GM23338 (cell line): Measurements from ENCODE around the gene TEDC2. TPM values are rescaled to one million over a fixed set of nuclear protein-coding genes. Genes with fewer than 3 reads are reported as not detected.
A peak's percentile ranks its signal among the peaks of the same experiment; 100 is the strongest.

Experiments
- ATAC-seq: fragments of 200-7000 bp; cut with Tn5 transposase; 3 replicates; pipeline ENCODE4 v1.9.1; 2020
- DNase-seq: peaks from one replicate; pipeline ENCODE4 v3.0.0-alpha.2; 2015; ENCODE audit warnings: low spot score
- H2AFZ ChIP-seq: fragments of 200-600 bp; sonication (generic); 2 replicates; pipeline ENCODE4 v1.8.0; 2016; ENCODE audit warnings: antibody characterized with exemption, mild to moderate bottlenecking, moderate library complexity
- H3F3A ChIP-seq: fragments of 200-600 bp; sonication (generic); replicated peaks from 2 replicates; pipeline ENCODE4 v1.8.0; 2017; ENCODE audit warnings: antibody characterized with exemption, mixed run types, low read depth
- H3K27ac ChIP-seq: fragments of 200-600 bp; sonication (generic); 2 replicates; pipeline ENCODE4 v1.6.1; 2016; ENCODE audit warnings: low read depth
- H3K27me3 ChIP-seq: fragments of 200-600 bp; sonication (generic); 2 replicates; pipeline ENCODE4 v1.8.0; 2016; ENCODE audit warnings: mild to moderate bottlenecking, mixed run types, moderate library complexity; ENCODE audit not compliant: insufficient read depth
- H3K36me3 ChIP-seq: fragments of 200-600 bp; sonication (generic); 2 replicates; pipeline ENCODE4 v1.8.0; 2016; ENCODE audit warnings: mild to moderate bottlenecking; ENCODE audit not compliant: insufficient read depth
- H3K4me1 ChIP-seq: fragments of 200-600 bp; sonication (generic); 2 replicates; pipeline ENCODE4 v1.8.0; 2016; ENCODE audit warnings: mild to moderate bottlenecking, moderate library complexity; ENCODE audit not compliant: insufficient read depth
- H3K4me2 ChIP-seq: fragments of 200-600 bp; sonication (generic); 2 replicates; pipeline ENCODE4 v1.7.1; 2017; ENCODE audit warnings: mixed run types
- H3K4me3 ChIP-seq: fragments of 200-600 bp; sonication (generic); 2 replicates; pipeline ENCODE4 v1.6.1; 2016; ENCODE audit warnings: mixed run types
- H3K79me2 ChIP-seq: fragments of 200-600 bp; sonication (generic); replicated peaks from 2 replicates; pipeline ENCODE4 v1.8.0; 2017; ENCODE audit warnings: mild to moderate bottlenecking; ENCODE audit not compliant: insufficient read depth
- H3K9me2 ChIP-seq: fragments of 200-600 bp; sonication (generic); 2 replicates; pipeline ENCODE4 v1.8.0; 2017; ENCODE audit not compliant: insufficient read depth
- H4K20me1 ChIP-seq: fragments of 200-600 bp; sonication (generic); replicated peaks from 2 replicates; pipeline ENCODE4 v1.8.0; 2017; ENCODE audit warnings: mild to moderate bottlenecking; ENCODE audit not compliant: insufficient read depth
- H3K27ac Mint-ChIP-seq: 2 replicates; pipeline ENCODE4 v1.8.0; 2020; ENCODE audit warnings: inconsistent platforms, mild to moderate bottlenecking, moderate library complexity, mixed read lengths
- H3K27me3 Mint-ChIP-seq: 3 replicates; pipeline ENCODE4 v1.8.0; 2022; ENCODE audit warnings: low read depth, mild to moderate bottlenecking, moderate library complexity, mixed read lengths, inconsistent platforms; ENCODE audit not compliant: insufficient read depth, poor library complexity
- H3K36me3 Mint-ChIP-seq: 3 replicates; pipeline ENCODE4 v1.8.0; 2021; ENCODE audit warnings: low read depth, mild to moderate bottlenecking, inconsistent platforms, moderate library complexity, mixed read lengths
- H3K4me1 Mint-ChIP-seq: 3 replicates; pipeline ENCODE4 v1.8.0; 2020; ENCODE audit warnings: mild to moderate bottlenecking, inconsistent platforms, mixed read lengths
- H3K4me3 Mint-ChIP-seq: 3 replicates; pipeline ENCODE4 v1.8.0; 2021; ENCODE audit warnings: moderate library complexity, mild to moderate bottlenecking, inconsistent platforms, mixed read lengths
- H3K9me3 Mint-ChIP-seq: 3 replicates; pipeline ENCODE4 v1.8.0; 2020; ENCODE audit warnings: moderate library complexity, mild to moderate bottlenecking, inconsistent platforms, mixed read lengths
- CREB1 ChIP-seq: fragments of 250-450 bp; sonication (Bioruptor Pico); IDR thresholded peaks from 2 replicates; pipeline ENCODE4 v1.5.0; 2020; ENCODE audit warnings: low read depth, mild to moderate bottlenecking, moderate library complexity
- ETS1 ChIP-seq: IDR thresholded peaks from 2 replicates; pipeline ENCODE4 v1.6.1; 2016; ENCODE audit warnings: antibody characterized with exemption
- EZH2 ChIP-seq: fragments of 200-600 bp; sonication (generic); IDR thresholded peaks from one replicate; pipeline ENCODE4 v1.8.0; 2017; ENCODE audit warnings: antibody characterized with exemption, mild to moderate bottlenecking, low read depth; ENCODE audit not compliant: unreplicated experiment
- NANOG ChIP-seq: IDR thresholded peaks from 2 replicates; pipeline ENCODE4 v1.6.1; 2016; ENCODE audit warnings: antibody characterized with exemption, borderline replicate concordance
- POLR2AphosphoS5 ChIP-seq: IDR thresholded peaks from 2 replicates; pipeline ENCODE4 v1.6.1; 2016; ENCODE audit warnings: antibody characterized with exemption, low read depth
- STAT1 ChIP-seq: IDR thresholded peaks from one replicate; pipeline ENCODE4 v1.6.1; 2016; ENCODE audit warnings: antibody characterized with exemption; ENCODE audit not compliant: unreplicated experiment
- ZNF114 ChIP-seq: fragments of 250-450 bp; sonication (Bioruptor Pico); IDR thresholded peaks from 2 replicates; pipeline ENCODE4 v1.5.0; 2020; ENCODE audit warnings: mild to moderate bottlenecking, moderate library complexity
- ZNF462 ChIP-seq: fragments of 250-450 bp; sonication (Bioruptor Pico); IDR thresholded peaks from 2 replicates; pipeline ENCODE4 v1.5.0; 2020; ENCODE audit warnings: mild to moderate bottlenecking, moderate library complexity
- polyA plus RNA-seq: library from polyadenylated mRNA; unstranded; fragments of >200 nt; fragmentation: Nextera tagmentation; extraction: Ambion mirVana; gene quantifications from 2 replicates; pipeline ENCODE4 v1.2.1, GENCODE V29; 2016
- total RNA-seq: library from RNA; depleted of rRNA; stranded (reverse); fragments of >200 nt; shearing (Covaris generic); gene quantifications from 2 replicates; pipeline ENCODE4 v1.2.3, GENCODE V29; 2014

TEDC2 gene
- total and polyA plus RNA-seq, 2 experiments from 2014 or later: 50.6 to 98.9 TPM

DNA sequence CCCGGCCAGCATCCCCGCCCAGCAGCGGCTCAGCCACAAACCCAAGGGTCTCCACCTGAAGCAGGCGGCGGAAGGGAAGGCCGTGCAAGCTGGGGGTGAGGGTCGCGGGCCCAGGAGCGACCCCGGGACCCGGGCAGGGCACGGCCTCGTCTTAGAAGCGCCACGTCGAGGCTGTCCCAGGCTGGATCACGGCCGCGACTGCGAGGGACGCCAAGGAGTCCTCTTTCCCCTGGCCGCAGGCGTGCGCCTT, 31.2 kb upstream of the TEDC2 start (continued):
- no peak; the same call in 1 of the 2 replicates for TF ChIP-seq POLR2AphosphoS5
- no peak for TF ChIP-seq ZNF462 (CRISPR knock-in tag)
- TF ChIP-seq ETS1: no peak
- TF ChIP-seq EZH2: no peak
- TF ChIP-seq STAT1: no peak

DNA sequence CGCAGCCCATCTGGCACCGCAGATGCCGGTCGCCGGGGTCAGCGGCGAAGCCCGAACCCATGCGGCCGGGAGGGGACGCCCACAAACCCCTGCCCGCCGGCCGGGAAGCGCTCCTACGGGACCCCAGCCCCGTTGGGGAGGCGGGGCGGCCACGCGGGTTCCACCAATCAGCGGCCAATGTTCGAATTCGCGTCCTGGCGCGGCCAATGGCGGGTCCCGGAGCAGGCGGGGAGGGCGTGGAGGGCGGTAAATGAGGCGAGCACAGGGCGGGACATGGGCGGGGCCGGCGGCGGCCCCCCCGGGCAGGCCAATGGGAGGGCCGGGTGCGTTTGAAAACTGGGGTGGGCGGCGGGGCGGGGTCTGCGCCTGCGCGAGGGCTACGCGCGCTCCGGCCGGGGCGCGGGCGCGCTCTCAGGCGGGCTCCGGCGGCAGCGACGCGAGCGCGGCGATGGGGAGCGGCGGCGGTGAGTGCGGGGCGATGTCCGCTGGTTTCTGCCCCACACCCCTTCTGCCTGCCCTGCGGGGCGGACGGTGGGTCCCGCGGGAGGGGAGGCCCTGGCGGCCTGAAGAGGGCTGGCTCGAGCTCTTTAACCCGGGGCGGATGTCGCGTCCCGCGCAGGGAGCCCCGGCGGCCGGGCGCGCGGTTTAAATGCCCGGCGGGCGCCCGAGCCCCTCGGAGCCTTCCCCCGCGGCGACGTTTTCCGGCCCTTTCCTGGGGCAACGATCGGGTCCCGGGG, 30.7 kb upstream of the TEDC2 start, which contains the start of gene CCNF:
TSS of gene CCNF (plus strand) at position 414 of the 737 bp plus-strand sequence. CDS start at position 449, 35 bp downstream.
- H3K36me3 ChIP-seq: peaks cover 22% of the 10 kb centered on the region
- 0 out of 2 replicates have a peak, but pooled peaks cover 17% of the 10 kb centered on the region for H3F3A ChIP-seq
- DNase-seq (peak; percentile 98), ATAC-seq (peak; percentile 89)
- Mint-ChIP-seq H3K27me3 (peaks cover 21% of the 10 kb centered on the region), H3K27ac (no peak within 1 kb of the TSS), H3K4me3 (peak within 1 kb of the TSS; percentile 92), H3K4me1 (peaks cover 21% of the 10 kb centered on the region), H3K9me3 (no peaks in the 10 kb centered on the region; the same call in 2 of the 3 replicates), H3K36me3 (peaks cover 40% of the 10 kb centered on the region)
- no peaks in the 10 kb centered on the region for H3K9me2 ChIP-seq
- peak within 1 kb of the TSS; percentile 99 for H3K4me2 ChIP-seq
- peaks cover 27% of the 10 kb centered on the region for H3K79me2 ChIP-seq
- no peak within 1 kb of the TSS for H3K27ac ChIP-seq
- peaks cover 19% of the 10 kb centered on the region for H4K20me1 ChIP-seq
- H2AFZ ChIP-seq: peak within 1 kb of the TSS; percentile 89
- peaks cover 11% of the 10 kb centered on the region; the same call in 1 of the 2 replicates for H3K4me1 ChIP-seq
- H3K27me3 ChIP-seq: no peaks in the 10 kb centered on the region
- peak within 1 kb of the TSS; percentile 98 for H3K4me3 ChIP-seq
- peak; percentile 52 for TF ChIP-seq CREB1 (CRISPR knock-in tag)
- no peak for TF ChIP-seq ZNF114 (CRISPR knock-in tag)
- TF ChIP-seq ZNF462 (CRISPR knock-in tag): no peak
- no peak for TF ChIP-seq NANOG
